Measurements from ENCODE around the gene HOXB6.

Gene HOXB6

DNA sequence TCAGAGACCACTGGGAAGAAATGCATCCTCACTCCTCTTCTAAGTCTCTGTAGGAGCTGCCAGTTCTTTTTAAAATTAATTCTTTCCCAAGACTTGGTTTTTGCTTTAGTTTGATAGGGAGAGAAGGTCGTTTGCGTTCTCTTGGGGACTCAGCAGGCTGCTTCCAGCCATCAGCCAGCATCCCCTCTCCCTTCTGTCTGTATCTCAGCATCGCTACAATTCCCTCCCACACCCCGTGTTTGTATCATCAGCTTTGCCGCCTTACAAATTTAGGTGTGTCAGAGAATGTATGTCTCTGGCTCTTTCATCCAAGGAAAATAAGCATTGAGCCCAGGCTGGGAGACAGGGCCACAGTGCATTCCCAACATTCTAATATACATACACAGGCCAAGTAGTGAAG is 5.4 kb downstream of the HOXB6 start:
- Histone ChIP-seq H3K9ac (ENCODE audit: low read depth, low read length) (no peak overlapping the region), H3K9me3 (ENCODE audit: insufficient read depth, low read length, severe bottlenecking) (no peaks in the 10 kb centered on the region), H3K27ac (ENCODE audit: low read length) (no peak overlapping the region), H3K27me3 (ENCODE audit: insufficient read depth, low read length, poor library complexity) (peaks cover 5% of the 10 kb centered on the region), H3K36me3 (ENCODE audit: insufficient read depth, low read length) (no peaks in the 10 kb centered on the region), H3K4me1 (ENCODE audit: insufficient read depth, low read length) (no peaks in the 10 kb centered on the region), H3K4me3 (ENCODE audit: low read depth in 1 of 2, low read length in 2 of 2) (no peak overlapping the region), H3K79me2 (ENCODE audit: insufficient read depth, low read length) (no peaks in the 10 kb centered on the region), H3K4me2 (ENCODE audit: insufficient read depth, low read length) (no peak overlapping the region), H4K20me1 (ENCODE audit: insufficient read depth, low read length) (no peaks in the 10 kb centered on the region), H2AFZ (ENCODE audit: low read depth, low read length) (no peak overlapping the region)
- DNase-seq (no peak), ATAC-seq (ENCODE audit: insufficient read depth, low read depth) (no peak)
- TF ChIP-seq EZH2 (IDR thresholded peaks at IDR 0.05; ENCODE audit: borderline replicate concordance, low read depth, low read length, severe bottlenecking), result no peak
- TF ChIP-seq, protein P1, sequence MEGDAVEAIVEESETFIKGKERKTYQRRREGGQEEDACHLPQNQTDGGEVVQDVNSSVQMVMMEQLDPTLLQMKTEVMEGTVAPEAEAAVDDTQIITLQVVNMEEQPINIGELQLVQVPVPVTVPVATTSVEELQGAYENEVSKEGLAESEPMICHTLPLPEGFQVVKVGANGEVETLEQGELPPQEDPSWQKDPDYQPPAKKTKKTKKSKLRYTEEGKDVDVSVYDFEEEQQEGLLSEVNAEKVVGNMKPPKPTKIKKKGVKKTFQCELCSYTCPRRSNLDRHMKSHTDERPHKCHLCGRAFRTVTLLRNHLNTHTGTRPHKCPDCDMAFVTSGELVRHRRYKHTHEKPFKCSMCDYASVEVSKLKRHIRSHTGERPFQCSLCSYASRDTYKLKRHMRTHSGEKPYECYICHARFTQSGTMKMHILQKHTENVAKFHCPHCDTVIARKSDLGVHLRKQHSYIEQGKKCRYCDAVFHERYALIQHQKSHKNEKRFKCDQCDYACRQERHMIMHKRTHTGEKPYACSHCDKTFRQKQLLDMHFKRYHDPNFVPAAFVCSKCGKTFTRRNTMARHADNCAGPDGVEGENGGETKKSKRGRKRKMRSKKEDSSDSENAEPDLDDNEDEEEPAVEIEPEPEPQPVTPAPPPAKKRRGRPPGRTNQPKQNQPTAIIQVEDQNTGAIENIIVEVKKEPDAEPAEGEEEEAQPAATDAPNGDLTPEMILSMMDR (IDR thresholded peaks at IDR 0.05; ENCODE audit: borderline replicate concordance, extremely low read depth, low read length, poor library complexity, severe bottlenecking), result no peak

DNA sequence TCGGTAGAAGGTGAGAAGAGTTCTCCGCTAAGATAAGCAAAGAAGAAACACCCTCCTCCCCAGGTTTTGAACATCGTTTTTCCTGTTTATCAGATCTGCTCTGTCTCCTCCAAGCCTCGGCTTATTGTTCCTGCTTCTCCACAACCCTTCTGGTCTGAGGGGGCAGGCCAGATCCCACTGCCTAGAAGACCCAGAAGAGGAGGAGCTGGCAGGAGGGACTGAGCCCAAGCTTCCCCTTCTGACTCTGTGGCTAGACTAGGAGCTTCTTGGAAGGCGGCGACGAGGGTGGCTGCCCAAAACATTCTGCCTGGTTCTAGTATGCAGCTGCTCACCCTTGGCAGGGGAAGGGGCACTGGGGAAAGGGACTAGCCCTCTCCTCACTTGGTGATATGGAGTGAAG is 6.0 kb downstream of the HOXB6 start:
- H3K9ac ChIP-seq (ENCODE audit: low read depth, low read length), result no peak overlapping the region
- H3K9me3 ChIP-seq (ENCODE audit: insufficient read depth, low read length, severe bottlenecking), result no peaks in the 10 kb centered on the region
- ATAC-seq (ENCODE audit: insufficient read depth, low read depth) (no peak), DNase-seq (no peak)
- H3K27me3 ChIP-seq (ENCODE audit: insufficient read depth, low read length, poor library complexity), result peaks cover 3% of the 10 kb centered on the region
- H3K36me3 ChIP-seq (ENCODE audit: insufficient read depth, low read length), result no peaks in the 10 kb centered on the region
- no peaks in the 10 kb centered on the region for H3K79me2 ChIP-seq (ENCODE audit: insufficient read depth, low read length)
- H3K4me3 ChIP-seq (ENCODE audit: low read depth in 1 of 2, low read length in 2 of 2), result no peak overlapping the region
- H2AFZ ChIP-seq (ENCODE audit: low read depth, low read length), result no peak overlapping the region
- H3K4me2 ChIP-seq (ENCODE audit: insufficient read depth, low read length), result no peak overlapping the region
- H4K20me1 ChIP-seq (ENCODE audit: insufficient read depth, low read length), result no peaks in the 10 kb centered on the region
- no peak for TF ChIP-seq EZH2 (IDR thresholded peaks at IDR 0.05; ENCODE audit: borderline replicate concordance, low read depth, low read length, severe bottlenecking)
- TF ChIP-seq, protein P1 (IDR thresholded peaks at IDR 0.05; ENCODE audit: borderline replicate concordance, extremely low read depth, low read length, poor library complexity, severe bottlenecking), result no peak
- no peak overlapping the region for H3K27ac ChIP-seq (ENCODE audit: low read length)
- no peaks in the 10 kb centered on the region for H3K4me1 ChIP-seq (ENCODE audit: insufficient read depth, low read length)

DNA sequence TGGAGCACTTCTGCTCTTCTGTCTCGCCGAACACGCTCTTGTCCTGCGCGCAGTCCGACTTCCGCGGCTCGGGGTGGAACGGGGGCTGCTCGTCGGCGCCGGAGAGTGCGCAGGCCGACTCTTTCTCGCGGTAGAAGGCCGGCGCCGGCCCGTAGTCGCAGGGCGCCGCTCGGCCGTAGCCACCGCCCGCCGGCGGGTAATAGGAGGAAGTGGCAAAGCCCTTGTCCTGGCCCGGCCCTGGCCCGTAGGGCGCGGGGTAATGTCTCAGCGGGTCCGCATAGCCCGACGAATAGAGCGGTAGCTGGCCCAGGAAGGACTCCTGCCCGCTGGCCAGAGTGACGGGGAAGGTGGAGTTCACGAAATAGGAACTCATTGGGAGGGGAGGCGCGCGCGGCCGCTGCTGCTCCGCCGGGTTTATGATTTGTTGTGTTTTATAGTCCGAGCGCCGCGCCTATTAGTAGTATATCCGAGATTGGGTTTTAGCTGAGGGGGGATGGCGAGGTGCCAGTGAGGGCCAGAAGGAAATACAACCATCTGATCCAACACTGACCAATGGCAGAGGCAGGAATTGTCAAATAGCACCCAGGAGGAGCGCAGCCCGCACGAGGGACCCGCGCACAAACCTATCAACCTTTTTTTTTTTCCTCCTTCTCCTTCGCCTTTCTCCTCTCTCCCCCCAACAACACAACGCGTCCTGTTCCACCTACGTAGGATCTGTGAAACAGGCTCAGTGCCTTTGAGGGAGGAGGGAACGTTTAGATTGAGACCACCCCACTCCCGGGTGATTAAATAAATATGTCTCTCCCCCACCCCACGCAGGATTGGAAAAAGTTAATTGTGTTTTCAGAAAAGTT is 6.8 kb downstream of the HOXB6 start:
- ATAC-seq (ENCODE audit: insufficient read depth, low read depth), result no peak
- no peaks in the 10 kb centered on the region for H4K20me1 ChIP-seq (ENCODE audit: insufficient read depth, low read length)
- no peak overlapping the region for H3K9ac ChIP-seq (ENCODE audit: low read depth, low read length)
- H3K36me3 ChIP-seq (ENCODE audit: insufficient read depth, low read length), result no peaks in the 10 kb centered on the region
- no peak overlapping the region for H3K4me3 ChIP-seq (ENCODE audit: low read depth in 1 of 2, low read length in 2 of 2)
- no peaks in the 10 kb centered on the region for H3K9me3 ChIP-seq (ENCODE audit: insufficient read depth, low read length, severe bottlenecking)
- H3K79me2 ChIP-seq (ENCODE audit: insufficient read depth, low read length), result no peaks in the 10 kb centered on the region
- no peak for TF ChIP-seq EZH2 (IDR thresholded peaks at IDR 0.05; ENCODE audit: borderline replicate concordance, low read depth, low read length, severe bottlenecking)
- peaks cover 3% of the 10 kb centered on the region for H3K27me3 ChIP-seq (ENCODE audit: insufficient read depth, low read length, poor library complexity)
- no peaks in the 10 kb centered on the region for H3K4me1 ChIP-seq (ENCODE audit: insufficient read depth, low read length)
- no peak for DNase-seq
- no peak overlapping the region for H3K4me2 ChIP-seq (ENCODE audit: insufficient read depth, low read length)
- H3K27ac ChIP-seq (ENCODE audit: low read length), result no peak overlapping the region
- no peak overlapping the region for H2AFZ ChIP-seq (ENCODE audit: low read depth, low read length)

DNA sequence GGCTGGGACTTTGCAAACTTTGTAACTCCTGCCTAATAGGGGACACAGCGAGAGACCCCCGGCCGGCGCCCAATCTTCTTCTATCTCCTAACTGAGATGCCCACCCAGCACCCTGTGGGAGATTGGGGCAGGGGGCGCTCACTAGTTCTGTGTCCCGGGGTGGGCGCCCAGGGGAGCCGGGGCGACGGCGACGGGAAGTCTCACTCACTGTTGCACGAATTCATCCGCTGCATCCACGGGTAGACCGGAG is 7.3 kb downstream of the HOXB6 start:
- ATAC-seq (ENCODE audit: insufficient read depth, low read depth) (no peak), DNase-seq (no peak)
- Histone ChIP-seq H3K9me3 (ENCODE audit: insufficient read depth, low read length, severe bottlenecking) (no peaks in the 10 kb centered on the region), H3K79me2 (ENCODE audit: insufficient read depth, low read length) (no peaks in the 10 kb centered on the region), H3K27me3 (ENCODE audit: insufficient read depth, low read length, poor library complexity) (peaks cover 3% of the 10 kb centered on the region), H3K9ac (ENCODE audit: low read depth, low read length) (no peak overlapping the region), H3K27ac (ENCODE audit: low read length) (no peak overlapping the region), H4K20me1 (ENCODE audit: insufficient read depth, low read length) (no peaks in the 10 kb centered on the region), H3K4me3 (ENCODE audit: low read depth in 1 of 2, low read length in 2 of 2) (no peak overlapping the region), H3K4me2 (ENCODE audit: insufficient read depth, low read length) (no peak overlapping the region), H3K4me1 (ENCODE audit: insufficient read depth, low read length) (no peaks in the 10 kb centered on the region), H3K36me3 (ENCODE audit: insufficient read depth, low read length) (no peaks in the 10 kb centered on the region), H2AFZ (ENCODE audit: low read depth, low read length) (no peak overlapping the region)
- TF ChIP-seq, protein P1 (IDR thresholded peaks at IDR 0.05; ENCODE audit: borderline replicate concordance, extremely low read depth, low read length, poor library complexity, severe bottlenecking), result no peak
- no peak for TF ChIP-seq EZH2 (IDR thresholded peaks at IDR 0.05; ENCODE audit: borderline replicate concordance, low read depth, low read length, severe bottlenecking)

All from DND-41 (cell line).